A549 (cell line): ENCODE data around the gene ZNF862. TPM values are rescaled to one million over a fixed set of nuclear protein-coding genes. Genes with fewer than 3 reads are reported as not detected.

Source experiments
- ATAC-seq, 2 experiments: fragments of 200-7000 bp in 1 of 2; fragments of >200 bp in 1 of 2; cut with Nextera tagmentation in 1 of 2; cut with Tn5 transposase in 1 of 2; 3 replicates each; pipeline versions ENCODE4 v1.8.0 to v1.9.1; 2018 to 2020; ENCODE audit warnings: mild to moderate bottlenecking in 1 of 2, moderate library complexity in 1 of 2
- CTCF ChIA-PET: fragments of 300-600 bp; sonication (Branson Sonifier 250); formaldehyde crosslinking; extraction: SDS; loops from one replicate; lab custom pipeline; 2021; ENCODE audit warnings: antibody characterized with exemption, inconsistent platforms; lab: Yijun Ruan, JAX
- POLR2A ChIA-PET: fragments of 350-600 bp; formaldehyde crosslinking; extraction: SDS; loops from one replicate; lab custom pipeline; 2021; ENCODE audit warnings: antibody characterized with exemption, inconsistent platforms; lab: Yijun Ruan, JAX
- DNase-seq, 2 experiments: peaks; one replicate each; pipeline versions ENCODE4 v3.0.0 to v3.0.0-alpha.2; 2011 to 2016; ENCODE audit warnings: low read depth in 1 of 2, low spot score in 1 of 2
- FAIRE-seq: peaks from 2 replicates; lab custom pipeline; 2011; peaks lifted over from hg19 to GRCh38; lab: Jason Lieb, UNC
- H3K27ac ChIP-seq, 2 experiments: fragments of >200 bp; sonication (Bioruptor Twin); formaldehyde crosslinking; 3 replicates each; pipeline ENCODE4 v1.5.1; 2016 to 2017
- H3K4me1 ChIP-seq: fragments of >200 bp; sonication (Bioruptor Twin); formaldehyde crosslinking; 3 replicates; pipeline ENCODE4 v1.6.1; 2016
- H3K4me2 ChIP-seq: fragments of >200 bp; sonication (Bioruptor Twin); formaldehyde crosslinking; 3 replicates; pipeline ENCODE4 v1.6.1; 2016
- H3K4me3 ChIP-seq: fragments of >200 bp; sonication (Bioruptor Twin); formaldehyde crosslinking; 3 replicates; pipeline ENCODE4 v1.5.1; 2016
- H3K9me3 ChIP-seq: fragments of >200 bp; sonication (Bioruptor Twin); formaldehyde crosslinking; 3 replicates; pipeline ENCODE4 v1.6.1; 2016
- ATOH8 ChIP-seq: fragments of 250-450 bp; sonication (Bioruptor Pico); IDR thresholded peaks from 2 replicates; pipeline ENCODE4 v1.5.0; 2020; ENCODE audit warnings: low read depth, mild to moderate bottlenecking, moderate library complexity
- BCL3 ChIP-seq: fragments of >200 bp; sonication (Bioruptor Twin); formaldehyde crosslinking; IDR thresholded peaks from 3 replicates; pipeline ENCODE4 v1.6.1; 2016
- BHLHE40 ChIP-seq: IDR thresholded peaks from 2 replicates; pipeline ENCODE4 v1.6.1; 2012; ENCODE audit warnings: low read depth, low read length, inconsistent platforms
- CHD4 ChIP-seq: fragments of 200-600 bp; sonication (generic); IDR thresholded peaks from 2 replicates; pipeline ENCODE4 v1.6.1; 2016; ENCODE audit warnings: antibody characterized with exemption, mild to moderate bottlenecking, borderline replicate concordance
- EHF ChIP-seq: fragments of 250-450 bp; sonication (Bioruptor Pico); IDR thresholded peaks from 2 replicates; pipeline ENCODE4 v1.5.0; 2020; ENCODE audit warnings: mild to moderate bottlenecking
- HDAC2 ChIP-seq: fragments of 200-600 bp; sonication (generic); IDR thresholded peaks from 2 replicates; pipeline ENCODE4 v1.6.1; 2016
- MAZ ChIP-seq: fragments of 150-350 bp; IDR thresholded peaks from 2 replicates; pipeline ENCODE4 v1.6.1; 2014; ENCODE audit warnings: antibody characterized with exemption, low read depth, low read length, borderline replicate concordance
- MYC ChIP-seq: IDR thresholded peaks from 2 replicates; pipeline ENCODE4 v1.6.1; 2012; ENCODE audit warnings: mild to moderate bottlenecking, inconsistent platforms, low read length, improper control_type of control experiment, borderline replicate concordance
- PHF8 ChIP-seq: fragments of 200-600 bp; sonication (generic); IDR thresholded peaks from 2 replicates; pipeline ENCODE4 v1.6.1; 2016; ENCODE audit warnings: low read depth, mild to moderate bottlenecking, antibody characterized with exemption, moderate library complexity, borderline replicate concordance
- POLR2A ChIP-seq: IDR thresholded peaks from 2 replicates; pipeline ENCODE4 v1.6.1; 2012; ENCODE audit warnings: mild to moderate bottlenecking, low read length
- POLR2AphosphoS2 ChIP-seq: conservative IDR thresholded peaks from 2 replicates; pipeline ENCODE4 v1.6.1; 2012; ENCODE audit warnings: low read length, improper control_type of control experiment, inconsistent platforms
- RAD21 ChIP-seq, 2 experiments: fragments of >200 bp in 1 of 2; sonication (Bioruptor Twin) in 1 of 2; formaldehyde crosslinking in 1 of 2; IDR thresholded peaks in 1 of 2; conservative IDR thresholded peaks in 1 of 2; 2 replicates in 1 of 2; 3 replicates in 1 of 2; pipeline ENCODE4 v1.6.1; 2012 to 2018; ENCODE audit warnings: inconsistent platforms in 1 of 2
- RARB ChIP-seq: fragments of 250-450 bp; sonication (Bioruptor Pico); IDR thresholded peaks from 2 replicates; pipeline ENCODE4 v1.8.0; 2021; ENCODE audit warnings: mild to moderate bottlenecking, moderate library complexity
- RCOR1 ChIP-seq: fragments of 150-350 bp; IDR thresholded peaks from 2 replicates; pipeline ENCODE4 v1.6.1; 2014; ENCODE audit warnings: antibody characterized with exemption, low read length, low read depth
- REST ChIP-seq: fragments of 200-600 bp; sonication (generic); IDR thresholded peaks from 2 replicates; pipeline ENCODE4 v1.6.1; 2016; ENCODE audit warnings: antibody characterized with exemption, mild to moderate bottlenecking, moderate library complexity
- RFX5 ChIP-seq: fragments of 450-650 bp; IDR thresholded peaks from 2 replicates; pipeline ENCODE4 v1.7.1; 2014; ENCODE audit warnings: antibody characterized with exemption, mild to moderate bottlenecking, moderate library complexity
- TP53 ChIP-seq: fragments of 250-450 bp; sonication (Bioruptor Pico); IDR thresholded peaks from 2 replicates; pipeline ENCODE4 v1.5.0; 2021; ENCODE audit warnings: mild to moderate bottlenecking, moderate library complexity
- WGBS: methylation state at CpG from one replicate; pipeline ENCODE4 v1.1.6; 2017; ENCODE audit errors: missing lambda C conversion rate; 5-methylcytosine and 5-hydroxymethylcytosine counted together
- polyA plus RNA-seq, 4 experiments: library from polyadenylated mRNA; depleted of rRNA in 3 of 4; stranded (reverse); fragments of >200 nt; fragmentation: RNase III in 1 of 4; extraction: RNeasy Plus Mini Kit Qiagen cat#74134 plus additional on column Dnase treatment in 1 of 4; gene quantifications; 2 replicates in 3 of 4; 3 replicates in 1 of 4; pipeline ENCODE4 v1.2.3, GENCODE V29; 2011 to 2017

ZNF862 gene
- polyA plus RNA-seq, 2 of the 4 experiments (the other 2 are of a cell fraction), result 3.9 to 8.0 TPM

GRCh38 chr7:149795126-149795525 lies 43.0 kb upstream of the ZNF862 start:
- POLR2A ChIA-PET, result no interaction called here
- no peak overlapping the region for H3K4me3 ChIP-seq
- H3K4me1 ChIP-seq, result no peaks in the 10 kb centered on the region
- 74% methylated on average over 4 of the region's 10 CpGs for WGBS
- TF ChIP-seq MAZ (no peak), MYC (no peak), HDAC2 (no peak), EHF (CRISPR knock-in tag) (no peak), POLR2AphosphoS2 (no peak)
- ATAC-seq, result no peak
- no peak for DNase-seq
- no peaks in the 10 kb centered on the region for H3K9me3 ChIP-seq
- H3K27ac ChIP-seq, result no peak overlapping the region
- FAIRE-seq, result no peak
- CTCF ChIA-PET, result interaction anchor here (1.4 to 1.9 kb wide), 2 partner anchors 12 to 40 kb away, joined by 4 to 8 read pairs; no protein-coding TSS in a partner anchor
- no peak overlapping the region for H3K4me2 ChIP-seq

GRCh38 chr7:149796287-149796860 lies 41.8 kb upstream of the ZNF862 start:
- no peak for DNase-seq
- ChIA-PET CTCF (interaction anchor here (0.8 to 3.5 kb wide), 2 partner anchors 11 kb away, joined by 3 to 20 read pairs; no protein-coding TSS in a partner anchor), POLR2A (no interaction called here)
- Histone ChIP-seq H3K27ac (no peak overlapping the region), H3K4me2 (no peak overlapping the region), H3K4me1 (no peaks in the 10 kb centered on the region), H3K4me3 (no peak overlapping the region), H3K9me3 (no peaks in the 10 kb centered on the region)
- ATAC-seq, result no peak
- TF ChIP-seq RAD21 (conservative IDR thresholded peaks at IDR 0.05 in 1 of 2, IDR thresholded peaks at IDR 0.05 in 1 of 2) (no peak), TP53 (CRISPR knock-in tag) (no peak), RARB (no peak), ATOH8 (CRISPR knock-in tag) (no peak), CHD4 (no peak), REST (no peak), RCOR1 (no peak), BHLHE40 (no peak), BCL3 (no peak), POLR2A (no peak)
- WGBS, result 73% methylated on average over 13 of the region's 19 CpGs
- no peak for FAIRE-seq

GRCh38 chr7:149797771-149798170 lies 40.4 kb upstream of the ZNF862 start:
- WGBS, result 63% methylated on average over 7 of the region's 7 CpGs
- no peak overlapping the region for H3K4me2 ChIP-seq
- ATAC-seq, result no peak
- H3K9me3 ChIP-seq, result no peaks in the 10 kb centered on the region
- H3K4me1 ChIP-seq, result no peaks in the 10 kb centered on the region
- ChIA-PET POLR2A (no interaction called here), CTCF (interaction anchor here (3.5 kb wide), 1 partner anchor 9 kb away, joined by 20 read pairs; no protein-coding TSS in a partner anchor)
- FAIRE-seq, result no peak
- no peak for TF ChIP-seq RFX5
- TF ChIP-seq PHF8, result no peak
- no peak for DNase-seq
- H3K4me3 ChIP-seq, result no peak overlapping the region
- no peak overlapping the region for H3K27ac ChIP-seq
